GM12891 (cell line): ENCODE data around the gene UNCX.

Experiments used
- POLR2A ChIP-seq: IDR thresholded peaks from 2 replicates; pipeline ENCODE4 v1.6.1; 2011; ENCODE audit warnings: low read depth, low read length, control low read depth
- TAF1 ChIP-seq: IDR thresholded peaks from 2 replicates; pipeline ENCODE4 v1.6.1; 2011; ENCODE audit warnings: low read depth, low read length, control low read depth

GRCh38 chr7:1267016-1267900 is 34.6 kb downstream of the UNCX start:
- TF ChIP-seq POLR2A, result no peak
- no peak for TF ChIP-seq TAF1
